Measurements from ENCODE around the gene ABCA13.

ABCA13 gene

GRCh38 chr7:48225101-48225500, 53.8 kb downstream of the ABCA13 start:
- Histone ChIP-seq H3K27me3 (ENCODE audit: low read depth) (no peaks in the 10 kb centered on the region), H3K4me3 (no peak overlapping the region), H3K36me3 (replicated peaks) (no peaks in the 10 kb centered on the region), H3K9me3 (no peaks in the 10 kb centered on the region), H3K4me1 (no peaks in the 10 kb centered on the region)
- DNase-seq (ENCODE audit: low spot score in 2 of 2): no peak
- in situ Hi-C loops (cut with MboI; ENCODE audit: low sequenced_read_pairs): no loop called here

- in situ Hi-C loops (cut with MboI; ENCODE audit: low sequenced_read_pairs): no loop called here
- no peaks in the 10 kb centered on the region; the same call in 1 of the 2 replicates for H3K9me3 ChIP-seq
- no peaks in the 10 kb centered on the region for H3K27me3 ChIP-seq (ENCODE audit: low read depth)
Measured at GRCh38 chr7:48237354-48237753, 66.1 kb downstream of the ABCA13 start.

DNA sequence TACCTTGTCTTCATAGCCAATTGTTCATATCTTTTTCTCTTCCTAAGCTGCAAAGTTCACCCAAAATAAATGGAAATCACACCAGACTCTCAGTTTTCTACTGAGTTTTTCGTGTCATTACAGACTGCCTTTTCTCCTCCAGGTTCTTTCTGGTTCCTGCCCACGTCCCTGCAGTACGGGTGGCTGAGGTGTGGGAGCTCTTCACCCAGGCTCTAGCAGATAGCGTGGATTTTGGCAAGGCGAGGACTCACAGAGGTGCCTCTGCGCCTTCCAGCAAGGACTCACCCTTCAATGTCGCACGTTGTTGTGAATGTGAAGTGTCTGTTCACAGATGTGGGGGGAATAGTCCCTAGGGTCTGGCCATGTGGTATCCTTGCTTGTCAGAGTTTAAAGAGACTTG, 71.6 kb downstream of the ABCA13 start:
- no peaks in the 10 kb centered on the region for H3K9me3 ChIP-seq
- no peaks in the 10 kb centered on the region for H3K4me1 ChIP-seq
- H3K27me3 ChIP-seq (ENCODE audit: low read depth): no peaks in the 10 kb centered on the region
- H3K36me3 ChIP-seq (replicated peaks): no peaks in the 10 kb centered on the region
- in situ Hi-C loops (cut with MboI; ENCODE audit: low sequenced_read_pairs): no loop called here
- H3K4me3 ChIP-seq: no peak overlapping the region
- no peak for DNase-seq (ENCODE audit: low spot score in 2 of 2)

More at GRCh38 chr7:48237354-48237753, 66.1 kb downstream of the ABCA13 start:
- no peaks in the 10 kb centered on the region for H3K4me1 ChIP-seq
- DNase-seq (ENCODE audit: low spot score in 2 of 2): no peak
- H3K36me3 ChIP-seq (replicated peaks): no peaks in the 10 kb centered on the region
- H3K4me3 ChIP-seq: no peak overlapping the region

DNA sequence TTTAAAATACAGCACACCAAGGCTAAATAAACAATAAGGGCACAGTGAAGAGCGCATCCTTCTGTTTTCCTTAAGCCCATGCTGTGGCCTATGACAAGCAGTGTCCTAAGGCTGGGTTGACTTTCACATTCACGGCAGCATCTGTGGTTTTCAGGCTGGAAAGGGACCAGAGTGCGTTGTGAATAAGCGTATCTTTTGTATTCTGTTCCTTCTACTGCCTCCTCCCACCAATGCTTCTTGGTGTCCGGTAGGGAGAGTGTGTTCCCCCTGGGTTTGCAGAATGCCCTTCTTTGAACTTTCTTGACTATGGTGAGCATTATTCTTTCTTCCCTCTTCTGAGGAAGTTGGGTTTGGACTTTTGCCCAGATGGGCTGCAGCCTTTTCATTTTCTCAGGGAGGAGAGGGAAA, 73.6 kb downstream of the ABCA13 start:
- no peaks in the 10 kb centered on the region for H3K27me3 ChIP-seq (ENCODE audit: low read depth)
- H3K4me1 ChIP-seq: no peaks in the 10 kb centered on the region
- no peak for DNase-seq (ENCODE audit: low spot score in 2 of 2)
- H3K4me3 ChIP-seq: no peak overlapping the region
- H3K36me3 ChIP-seq (replicated peaks): no peaks in the 10 kb centered on the region
- H3K9me3 ChIP-seq: no peaks in the 10 kb centered on the region
- in situ Hi-C loops (cut with MboI; ENCODE audit: low sequenced_read_pairs): no loop called here

DNA sequence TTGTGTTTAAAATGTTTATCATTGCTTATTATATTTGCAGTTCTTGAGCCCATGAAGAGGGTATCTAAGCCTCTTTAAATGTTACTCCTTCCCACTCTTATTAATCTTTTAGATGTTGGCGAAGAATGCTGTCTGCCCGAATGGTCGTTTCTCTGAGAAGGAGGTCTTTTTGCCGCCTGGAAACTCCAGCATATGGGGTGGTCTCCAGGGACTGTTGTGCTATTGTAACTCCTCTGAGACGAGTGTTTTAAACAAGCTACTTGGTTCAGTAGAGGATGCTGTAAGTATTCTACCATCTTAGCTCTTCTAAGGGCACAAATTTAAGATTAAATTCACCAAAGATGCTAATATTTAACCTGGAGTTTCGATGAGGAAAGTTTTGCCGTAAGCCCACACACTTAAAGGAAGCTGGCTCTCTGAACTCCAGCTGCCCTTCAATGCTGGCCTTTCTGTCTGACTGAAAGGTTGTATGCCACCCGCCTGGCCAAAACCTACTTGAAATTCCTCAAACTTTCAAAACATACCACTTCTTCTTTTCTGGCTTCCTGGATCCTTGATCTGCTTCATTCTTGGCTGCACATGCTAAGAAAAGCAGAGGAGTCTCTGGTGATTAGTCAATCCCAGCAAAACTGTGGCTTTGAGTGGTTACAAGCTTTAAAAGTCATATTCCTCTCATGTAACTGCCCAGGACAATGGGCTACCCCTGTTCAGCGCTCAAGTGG, 74.7 kb downstream of the ABCA13 start:
- H3K36me3 ChIP-seq (replicated peaks): no peaks in the 10 kb centered on the region
- peaks cover 7% of the 10 kb centered on the region for H3K4me1 ChIP-seq
- in situ Hi-C loops (cut with MboI; ENCODE audit: low sequenced_read_pairs): no loop called here
- H3K4me3 ChIP-seq: no peak overlapping the region
- no peaks in the 10 kb centered on the region for H3K9me3 ChIP-seq
- no peak for DNase-seq (ENCODE audit: low spot score in 2 of 2)
- H3K27me3 ChIP-seq (ENCODE audit: low read depth): no peaks in the 10 kb centered on the region

DNA sequence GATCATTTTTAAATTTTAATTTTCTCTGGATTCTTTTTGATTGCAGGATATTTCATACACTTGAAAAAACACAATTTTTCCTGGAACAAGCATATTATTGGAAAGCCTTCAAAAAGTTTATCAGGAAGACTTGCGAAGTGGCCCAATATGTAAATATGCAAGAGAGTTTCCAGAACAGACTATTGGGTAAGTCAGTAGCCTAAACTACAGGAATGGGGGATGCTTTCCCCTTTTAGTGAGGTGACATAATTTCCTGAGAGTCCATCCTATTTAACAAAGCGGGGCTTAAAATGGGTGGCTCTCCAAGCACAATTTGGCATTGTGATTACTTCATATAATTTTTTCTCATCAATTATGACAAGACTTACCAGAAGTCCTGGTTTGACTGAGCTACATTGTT, 77.9 kb downstream of the ABCA13 start:
- Histone ChIP-seq H3K4me3 (no peak overlapping the region), H3K9me3 (no peaks in the 10 kb centered on the region), H3K27me3 (ENCODE audit: low read depth) (no peaks in the 10 kb centered on the region), H3K36me3 (replicated peaks) (no peaks in the 10 kb centered on the region), H3K4me1 (peaks cover 14% of the 10 kb centered on the region)
- DNase-seq (ENCODE audit: low spot score in 2 of 2): no peak
- in situ Hi-C loops (cut with MboI; ENCODE audit: low sequenced_read_pairs): no loop called here

DNA sequence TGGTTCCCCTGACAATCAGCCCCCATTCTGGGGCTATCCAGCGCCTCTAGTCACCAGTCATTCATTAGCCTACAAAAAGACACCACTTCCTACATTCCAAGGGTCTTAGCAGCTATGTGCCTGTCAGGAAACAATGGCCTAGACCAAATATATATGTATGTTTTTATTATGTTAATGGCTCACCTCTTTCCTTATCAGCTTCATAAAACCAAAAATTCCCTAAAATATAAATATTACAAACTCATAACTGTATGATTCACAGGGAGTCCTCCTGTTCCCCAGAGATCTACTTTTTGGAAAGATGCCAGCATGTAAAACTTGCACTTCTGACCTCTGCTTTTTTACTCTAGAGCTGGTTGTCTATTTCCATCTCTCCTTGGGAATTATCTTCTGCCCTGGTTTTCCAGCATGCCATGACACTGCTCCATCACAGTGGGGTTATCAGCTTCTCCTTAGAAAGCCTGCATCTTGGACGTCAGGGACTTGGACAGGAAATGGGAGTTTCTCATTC, 79.2 kb downstream of the ABCA13 start:
- peak in 1 of 2 experiments; percentile 28 for DNase-seq (ENCODE audit: low spot score in 2 of 2)
- in situ Hi-C loops (cut with MboI; ENCODE audit: low sequenced_read_pairs): loop anchor here (25.0 kb wide), 1 partner anchor 263 kb away; the partner anchor contains the start of gene HUS1
- peaks cover 14% of the 10 kb centered on the region for H3K4me1 ChIP-seq

GRCh38 chr7:48251766-48252165, 80.5 kb downstream of the ABCA13 start:
- H3K4me3 ChIP-seq: no peak overlapping the region

More for the DNA sequence above, 79.2 kb downstream of the ABCA13 start:
- Histone ChIP-seq H3K4me3 (no peak overlapping the region), H3K27me3 (ENCODE audit: low read depth) (no peaks in the 10 kb centered on the region), H3K36me3 (replicated peaks) (no peaks in the 10 kb centered on the region), H3K9me3 (no peaks in the 10 kb centered on the region)

GRCh38 chr7:48252995-48253394, 81.7 kb downstream of the ABCA13 start:
- Histone ChIP-seq H3K27me3 (ENCODE audit: low read depth) (no peaks in the 10 kb centered on the region), H3K9me3 (0 out of 2 replicates have a peak, but pooled peaks cover 5% of the 10 kb centered on the region), H3K4me1 (peaks cover 14% of the 10 kb centered on the region), H3K4me3 (no peak overlapping the region), H3K36me3 (replicated peaks) (no peaks in the 10 kb centered on the region)
- DNase-seq (ENCODE audit: low spot score in 2 of 2): no peak
- in situ Hi-C loops (cut with MboI; ENCODE audit: low sequenced_read_pairs): loop anchor here (25.0 kb wide), 1 partner anchor 266 kb away; the partner anchor contains the start of gene HUS1

More at GRCh38 chr7:48251766-48252165, 80.5 kb downstream of the ABCA13 start:
- H3K9me3 ChIP-seq: no peaks in the 10 kb centered on the region
- H3K27me3 ChIP-seq (ENCODE audit: low read depth): no peaks in the 10 kb centered on the region
- peaks cover 14% of the 10 kb centered on the region for H3K4me1 ChIP-seq
- in situ Hi-C loops (cut with MboI; ENCODE audit: low sequenced_read_pairs): loop anchor here (25.0 kb wide), 1 partner anchor 264 kb away; the partner anchor contains the start of gene HUS1
- no peaks in the 10 kb centered on the region for H3K36me3 ChIP-seq (replicated peaks)
- DNase-seq (ENCODE audit: low spot score in 2 of 2): peak in 1 of 2 experiments; percentile 20

- Histone ChIP-seq H3K4me3 (no peak overlapping the region), H3K36me3 (replicated peaks) (no peaks in the 10 kb centered on the region), H3K27me3 (ENCODE audit: low read depth) (no peaks in the 10 kb centered on the region), H3K9me3 (0 out of 2 replicates have a peak, but pooled peaks cover 5% of the 10 kb centered on the region), H3K4me1 (peaks cover 23% of the 10 kb centered on the region)
- in situ Hi-C loops (cut with MboI; ENCODE audit: low sequenced_read_pairs): loop anchor here (25.0 kb wide), 1 partner anchor 268 kb away; the partner anchor contains the start of gene HUS1
- DNase-seq (ENCODE audit: low spot score in 2 of 2): no peak
Measured at GRCh38 chr7:48255046-48255445, 83.8 kb downstream of the ABCA13 start.

GRCh38 chr7:48259463-48260280, 88.4 kb downstream of the ABCA13 start:
- Histone ChIP-seq H3K4me3 (no peak overlapping the region), H3K36me3 (replicated peaks) (no peaks in the 10 kb centered on the region), H3K27me3 (ENCODE audit: low read depth) (no peaks in the 10 kb centered on the region), H3K9me3 (peaks cover 8% of the 10 kb centered on the region; the same call in 1 of the 2 replicates), H3K4me1 (peaks cover 34% of the 10 kb centered on the region)
- in situ Hi-C loops (cut with MboI; ENCODE audit: low sequenced_read_pairs): loop anchor here (25.0 kb wide), 1 partner anchor 272 kb away; the partner anchor contains the start of gene HUS1
- DNase-seq (ENCODE audit: low spot score in 2 of 2): peak in 1 of 2 experiments; percentile 92

DNA sequence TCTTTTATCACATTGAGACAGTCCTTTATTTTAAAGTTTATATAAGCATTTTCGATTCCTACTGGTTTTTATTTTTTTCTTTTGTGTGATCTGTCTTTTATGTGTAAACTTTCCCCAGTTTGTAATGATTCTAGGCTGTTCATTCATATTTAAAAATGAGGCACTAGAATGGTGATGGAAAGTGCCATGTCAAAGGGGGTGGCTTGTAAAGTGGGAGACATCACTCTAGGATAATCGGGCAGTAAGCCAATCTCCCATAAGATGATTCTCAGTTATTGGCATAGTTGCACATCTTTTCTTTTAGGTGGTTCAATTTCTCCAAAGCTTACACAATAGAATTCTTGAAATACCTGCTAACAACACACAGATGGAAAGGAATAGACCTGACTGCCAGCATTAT, 90.4 kb downstream of the ABCA13 start:
- H3K4me3 ChIP-seq: no peak overlapping the region
- no peaks in the 10 kb centered on the region for H3K36me3 ChIP-seq (replicated peaks)
- no peaks in the 10 kb centered on the region for H3K27me3 ChIP-seq (ENCODE audit: low read depth)
- in situ Hi-C loops (cut with MboI; ENCODE audit: low sequenced_read_pairs): loop anchor here (25.0 kb wide), 1 partner anchor 274 kb away; the partner anchor contains the start of gene HUS1
- peaks cover 8% of the 10 kb centered on the region; the same call in 1 of the 2 replicates for H3K9me3 ChIP-seq
- H3K4me1 ChIP-seq: peaks cover 34% of the 10 kb centered on the region
- DNase-seq (ENCODE audit: low spot score in 2 of 2): peak; percentile 54 to 62

DNA sequence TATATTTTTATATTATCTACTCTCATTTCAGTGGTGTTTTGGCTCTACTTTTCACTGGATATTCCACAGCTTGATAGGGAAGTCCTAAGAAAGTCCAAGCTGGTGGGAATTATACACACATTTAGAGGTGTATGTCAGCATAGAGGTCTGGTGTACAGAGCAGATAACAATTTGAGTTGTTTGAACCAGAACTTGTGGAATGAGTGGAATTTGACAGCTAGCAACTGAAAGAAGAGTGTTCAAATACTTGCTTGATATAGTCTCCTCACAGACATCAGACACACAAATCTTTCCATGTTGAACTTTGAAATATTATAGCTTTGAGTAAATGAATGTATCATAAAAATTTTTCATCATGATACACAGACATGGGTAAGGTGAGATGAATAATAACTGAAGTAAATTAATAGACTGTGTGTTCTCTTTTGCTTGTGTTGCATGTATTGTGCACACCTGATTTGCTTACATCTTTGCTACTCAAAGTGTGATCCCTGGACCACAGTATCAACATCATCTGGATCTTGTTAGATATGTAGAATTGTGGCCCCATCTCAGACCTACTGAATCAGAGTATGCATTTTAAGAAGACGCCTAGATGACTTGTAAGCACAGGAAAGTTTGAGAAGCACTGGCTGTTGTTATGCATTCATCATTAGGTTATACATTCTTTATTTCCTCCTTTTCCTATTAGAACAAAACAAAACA, 91.5 kb downstream of the ABCA13 start:
- H3K4me1 ChIP-seq: peaks cover 34% of the 10 kb centered on the region
- no peaks in the 10 kb centered on the region for H3K27me3 ChIP-seq (ENCODE audit: low read depth)
- in situ Hi-C loops (cut with MboI; ENCODE audit: low sequenced_read_pairs): loop anchor here (25.0 kb wide), 1 partner anchor 275 kb away; the partner anchor contains the start of gene HUS1
- DNase-seq (ENCODE audit: low spot score in 2 of 2): no peak
- H3K36me3 ChIP-seq (replicated peaks): no peaks in the 10 kb centered on the region
- peaks cover 3% of the 10 kb centered on the region; the same call in 1 of the 2 replicates for H3K9me3 ChIP-seq
- no peak overlapping the region for H3K4me3 ChIP-seq
